GM18907 (cell line): ENCODE data around the gene PPP1R1B.

Experiments used
- ATAC-seq: cut with Tn5 transposase; IDR thresholded peaks from one replicate; pipeline ENCODE4 v1.9.1; 2021; ENCODE audit warnings: mild to moderate bottlenecking, moderate library complexity; ENCODE audit not compliant: unreplicated experiment

PPP1R1B gene

DNA sequence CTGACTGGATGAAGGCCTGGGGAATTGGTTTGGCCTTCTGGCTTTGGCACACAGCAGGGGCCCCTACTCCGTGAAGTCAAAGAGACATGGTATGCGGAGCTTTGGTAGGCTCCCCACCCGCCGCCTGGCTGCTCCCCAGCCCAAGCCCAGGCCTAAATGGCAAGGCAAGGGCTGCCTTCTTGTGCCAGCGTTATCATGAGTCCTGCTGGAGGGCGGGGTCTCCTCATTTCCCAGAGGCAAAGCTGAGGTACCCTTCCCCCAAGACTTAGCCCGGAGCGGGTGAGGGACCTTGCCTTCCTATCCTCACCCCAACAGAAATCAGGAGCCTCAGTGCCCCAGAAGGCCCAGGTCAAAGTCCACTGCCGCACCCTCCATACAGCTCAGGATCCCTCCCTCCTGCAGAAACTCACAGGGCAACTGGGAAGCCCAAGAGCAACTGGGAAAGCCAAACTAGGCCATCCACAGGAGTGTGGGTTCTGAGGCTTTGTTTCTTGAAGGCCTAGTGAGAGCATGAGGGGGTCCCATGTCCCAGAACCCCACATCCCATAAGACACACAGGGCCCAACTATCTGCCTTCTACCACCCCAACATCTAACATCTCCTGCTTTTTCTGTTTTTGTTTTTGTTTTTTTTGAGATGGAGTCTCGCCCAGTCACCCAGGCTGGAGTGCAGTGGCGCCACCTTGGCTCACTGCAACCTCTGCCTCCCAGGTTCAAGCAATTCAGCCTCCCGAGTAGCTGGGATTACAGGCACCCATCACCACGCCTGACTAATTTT lies 51.8 kb downstream of the PPP1R1B start:
- ATAC-seq: no peak

DNA sequence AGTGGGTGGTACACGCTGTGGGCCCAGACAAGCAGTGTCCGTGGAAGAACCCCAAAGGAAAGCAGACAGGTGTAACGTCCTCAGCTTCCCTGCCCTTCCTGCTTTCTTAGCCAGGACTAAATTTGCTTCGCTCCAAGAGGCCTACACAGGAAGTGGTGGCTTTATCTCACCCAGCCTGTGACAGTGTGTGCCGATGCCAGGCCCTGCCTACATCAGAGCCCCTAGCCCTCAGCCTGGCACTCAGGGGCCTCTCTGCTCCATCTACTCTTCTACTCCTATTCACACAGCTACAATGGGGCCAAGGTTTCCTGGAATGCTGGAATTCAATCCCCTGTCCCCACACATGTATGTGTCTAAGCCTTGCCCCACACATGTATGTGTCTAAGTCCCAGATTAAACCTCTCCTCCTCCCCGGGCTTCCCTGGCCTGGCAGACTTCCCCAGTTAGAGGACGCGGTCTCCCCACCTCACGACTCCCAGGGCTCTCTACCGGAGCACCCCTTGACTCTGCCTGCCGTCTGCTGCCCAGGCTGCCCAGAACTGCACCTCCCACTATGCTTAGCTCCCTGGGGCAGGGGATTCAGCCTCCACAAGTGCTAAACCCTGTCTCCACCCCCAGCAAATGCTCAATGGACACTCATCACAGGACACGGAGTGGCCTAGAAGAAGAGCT lies 52.9 kb downstream of the PPP1R1B start:
- no peak for ATAC-seq

DNA sequence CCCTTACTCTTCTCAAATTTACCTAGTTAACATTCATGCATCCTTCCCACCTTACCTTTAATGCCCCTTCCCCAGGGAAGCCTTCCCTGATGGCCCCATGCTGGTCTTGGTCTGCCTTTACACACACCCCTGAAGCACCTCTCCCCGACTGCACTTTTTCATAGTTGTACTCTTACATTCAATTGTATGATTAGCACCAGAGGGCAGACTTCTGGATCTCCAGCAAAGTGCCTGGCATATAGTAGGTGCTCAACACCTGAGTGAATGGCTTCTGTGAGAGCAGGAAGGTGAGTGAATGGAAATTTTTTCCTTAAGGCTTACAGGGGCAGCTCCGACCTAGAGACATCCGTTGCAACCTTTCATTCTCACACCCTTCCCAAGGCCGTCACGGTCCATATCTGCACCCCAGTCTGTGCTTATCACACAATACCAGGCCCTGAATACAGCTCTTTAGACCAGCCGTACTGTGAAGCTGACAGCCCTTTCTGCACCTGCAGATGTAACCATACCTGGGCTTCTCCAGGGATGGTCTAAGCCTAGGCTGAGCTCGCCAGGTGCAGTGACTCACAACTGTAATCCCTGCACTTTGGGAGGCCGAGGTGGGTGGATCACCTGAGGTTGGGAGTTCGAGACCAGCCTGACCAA lies 56.7 kb downstream of the PPP1R1B start:
- no peak for ATAC-seq

DNA sequence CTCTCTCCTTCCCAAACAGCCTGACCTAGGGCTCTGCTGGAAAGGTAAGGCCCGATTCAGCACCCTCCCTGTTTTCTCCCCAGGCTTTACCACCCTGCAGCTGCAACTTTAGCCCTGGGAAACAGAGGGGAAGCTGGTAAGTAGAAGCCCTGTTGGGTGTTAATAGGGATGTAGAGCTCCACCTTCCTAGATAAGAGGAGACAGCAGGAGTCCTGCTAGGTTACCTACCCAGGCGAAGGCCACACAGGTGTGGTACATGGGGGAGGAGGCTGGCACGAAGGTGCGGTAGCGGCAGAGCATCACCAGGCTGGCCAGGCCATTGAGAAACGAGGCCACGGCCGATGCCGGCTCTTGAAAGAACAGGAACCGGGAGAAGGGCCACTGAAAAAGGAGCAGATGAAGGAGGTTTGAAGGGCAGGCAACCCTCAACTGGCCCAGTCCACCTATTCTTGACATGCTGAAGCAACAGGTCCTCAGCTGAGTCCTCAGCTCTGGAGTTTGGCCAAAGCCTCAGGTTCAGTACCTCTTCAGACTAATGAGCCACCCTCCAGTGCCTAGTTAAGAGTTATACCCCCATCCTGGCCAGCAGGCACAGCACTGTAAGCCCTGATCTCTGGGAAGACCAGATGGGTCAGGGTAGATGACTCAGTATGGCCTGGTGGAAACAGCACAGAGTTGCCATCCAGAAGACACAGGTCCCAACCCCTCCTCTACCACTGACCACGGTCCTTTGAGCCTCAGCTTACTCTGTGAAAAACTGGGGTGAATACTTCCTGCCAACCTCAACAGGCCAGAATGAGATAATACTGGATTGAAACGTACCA lies 57.8 kb downstream of the PPP1R1B start:
- ATAC-seq: no peak
